Psoas muscle (tissue), 8 donors: Measurements from ENCODE around the gene WDR6. TPM values are rescaled to one million over a fixed set of nuclear protein-coding genes. Genes with fewer than 3 reads are reported as not detected.

Source experiments
- ATAC-seq, 4 donors: fragments of 200-7000 bp; cut with Tn5 transposase; one replicate each; pipeline ENCODE4 v1.9.1; 2020; ENCODE audit warnings: moderate library complexity in 3 of 4, mild to moderate bottlenecking in 2 of 4
- DNase-seq, 2 donors: peaks; one replicate each; pipeline ENCODE4 v3.0.0-alpha.2; 2020
- H3K27ac ChIP-seq: fragments of 200-600 bp; one replicate; pipeline ENCODE4 v1.8.0; 2022
- H3K27me3 ChIP-seq, 3 donors: fragments of 200-600 bp in 1 of 3; one replicate each; pipeline versions ENCODE4 v1.6.1 to v1.8.0; 2013 to 2022; ENCODE audit warnings: low read length in 2 of 3, mild to moderate bottlenecking in 2 of 3, moderate library complexity in 1 of 3; ENCODE audit not compliant: insufficient read depth in 3 of 3
- H3K36me3 ChIP-seq, 2 donors: fragments of 200-600 bp in 1 of 2; one replicate each; pipeline versions ENCODE4 v1.6.1 to v1.8.0; 2013 to 2022; ENCODE audit warnings: low read depth in 1 of 2, mild to moderate bottlenecking in 1 of 2, moderate library complexity in 1 of 2; ENCODE audit not compliant: insufficient read depth in 1 of 2
- H3K4me1 ChIP-seq: fragments of 200-600 bp; one replicate; pipeline ENCODE4 v1.8.0; 2022
- H3K4me3 ChIP-seq: fragments of 200-600 bp; one replicate; pipeline ENCODE4 v1.8.0; 2022; ENCODE audit warnings: mild to moderate bottlenecking
- H3K9me3 ChIP-seq: fragments of 200-600 bp; one replicate; pipeline ENCODE4 v1.8.0; 2022
- WGBS, 3 donors: extraction: QIAGEN DNeasy Blood & Tissue Kit; methylation state at CpG; one replicate each; pipeline versions ENCODE4 v1.1.6 to v1.1.7; 2013; 5-methylcytosine and 5-hydroxymethylcytosine counted together
- intact Hi-C, 2 donors: fragments of 100-400 bp; cut with DNase I; formaldehyde crosslinking; loops; one replicate each; pipeline versions ENCODE4 v1.11.0 to v1.14.2; 2022
- polyA plus RNA-seq, 3 donors: library from polyadenylated mRNA; stranded (reverse); fragments of 200-250 nt; gene quantifications; one replicate each; pipeline ENCODE4 v1.2.3, GENCODE V29; 2013
- total RNA-seq, 4 donors: library from RNA; stranded (reverse); fragmentation: NEBNext Ultra II Directional in 2 of 4; extraction: Animal tissue kit (Norgen Biotek cat#: 25700) in 2 of 4; gene quantifications; one replicate each; pipeline versions ENCODE4 v1.2.1 to v1.2.4, GENCODE V29; 2021 to 2023
- TF ChIP-seq, protein P1 (sequence below): fragments of 200-600 bp; IDR thresholded peaks from one replicate; pipeline ENCODE4 v1.8.0; 2022; ENCODE audit warnings: antibody characterized with exemption
- donor health status: healthy with polysubstance abuse.
- donor health status: DM: no; HTN: no; CAD: no; lungs with moderate emphysema.
- donor health status: Bipolar disorder and iron deficiency.
- donor health status: healthy.
- donor health status: DM: yes; HTN: yes; CAD: no.
- donor health status: DM: no; HTN: no; CAD: no.
- donor health status: DM: no; HTN: no; CAD: no.
- donor health status: DM: yes; HTN: yes; CAD: no.

WDR6 gene
- total and polyA plus RNA-seq, 7 donors, result 30.5 to 65.7 (median 55.1) TPM

DNA sequence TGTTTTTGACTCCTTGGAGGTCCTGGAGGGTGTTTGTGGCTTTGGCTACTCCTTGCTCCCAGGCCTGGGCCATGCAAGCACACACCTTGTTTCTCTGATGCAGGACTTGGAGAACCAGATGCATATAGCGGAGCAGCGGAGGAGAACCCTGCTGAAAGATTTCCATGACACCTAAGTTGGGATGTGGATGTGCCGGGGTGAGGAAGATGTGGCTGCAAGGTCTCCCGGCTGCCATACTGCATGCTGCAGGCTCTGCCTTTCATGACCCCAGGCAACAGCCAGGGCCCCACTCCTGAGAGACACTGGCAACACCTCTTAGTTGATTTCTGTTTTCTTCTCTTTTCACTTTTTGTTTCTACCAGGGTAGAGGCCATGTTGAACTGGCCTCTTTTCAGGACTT is 24.1 kb upstream of the WDR6 start:
- Histone ChIP-seq H3K4me3 (no peak overlapping the region), H3K27me3 (no peaks in the 10 kb centered on the region), H3K27ac (no peak overlapping the region), H3K4me1 (no peaks in the 10 kb centered on the region), H3K36me3 (peaks cover 8 to 88% of the 10 kb centered on the region in 2 donors), H3K9me3 (no peaks in the 10 kb centered on the region)
- ATAC-seq, result no peak
- TF ChIP-seq, protein P1, sequence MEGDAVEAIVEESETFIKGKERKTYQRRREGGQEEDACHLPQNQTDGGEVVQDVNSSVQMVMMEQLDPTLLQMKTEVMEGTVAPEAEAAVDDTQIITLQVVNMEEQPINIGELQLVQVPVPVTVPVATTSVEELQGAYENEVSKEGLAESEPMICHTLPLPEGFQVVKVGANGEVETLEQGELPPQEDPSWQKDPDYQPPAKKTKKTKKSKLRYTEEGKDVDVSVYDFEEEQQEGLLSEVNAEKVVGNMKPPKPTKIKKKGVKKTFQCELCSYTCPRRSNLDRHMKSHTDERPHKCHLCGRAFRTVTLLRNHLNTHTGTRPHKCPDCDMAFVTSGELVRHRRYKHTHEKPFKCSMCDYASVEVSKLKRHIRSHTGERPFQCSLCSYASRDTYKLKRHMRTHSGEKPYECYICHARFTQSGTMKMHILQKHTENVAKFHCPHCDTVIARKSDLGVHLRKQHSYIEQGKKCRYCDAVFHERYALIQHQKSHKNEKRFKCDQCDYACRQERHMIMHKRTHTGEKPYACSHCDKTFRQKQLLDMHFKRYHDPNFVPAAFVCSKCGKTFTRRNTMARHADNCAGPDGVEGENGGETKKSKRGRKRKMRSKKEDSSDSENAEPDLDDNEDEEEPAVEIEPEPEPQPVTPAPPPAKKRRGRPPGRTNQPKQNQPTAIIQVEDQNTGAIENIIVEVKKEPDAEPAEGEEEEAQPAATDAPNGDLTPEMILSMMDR, result no peak
- intact Hi-C loops, result no loop called here
- 89 to 97% (median 95%) methylated on average over 4 of the region's 4 CpGs for WGBS, 3 donors
- no peak for DNase-seq

DNA sequence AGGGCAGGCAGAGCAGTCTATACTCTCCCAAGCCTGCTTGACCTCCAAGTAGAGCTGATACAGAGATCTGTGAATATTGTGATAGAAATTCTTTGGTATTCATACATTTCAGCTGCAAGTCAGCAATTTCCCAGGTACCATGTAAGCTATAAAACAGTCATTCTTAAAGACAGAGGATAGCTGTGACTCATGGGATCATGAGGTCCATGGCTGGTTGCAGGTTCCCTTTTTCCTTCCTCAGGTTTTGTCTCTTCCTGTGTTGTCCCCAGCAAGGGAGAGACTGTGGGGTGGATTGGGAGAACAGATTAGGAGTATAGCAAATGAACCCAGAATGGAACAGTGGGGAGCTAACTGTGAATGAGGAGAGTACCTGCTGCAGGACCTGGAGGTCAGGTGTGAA is 22.5 kb upstream of the WDR6 start:
- TF ChIP-seq, protein P1, result no peak
- peaks cover 4% of the 10 kb centered on the region for H3K4me1 ChIP-seq
- no peak overlapping the region for H3K27ac ChIP-seq
- ATAC-seq (no peak), DNase-seq (no peak)
- intact Hi-C loops, result loop anchor here in 1 of 2 donors (5.0 kb wide), 1 partner anchor 108 kb away; the partner anchor contains the start of gene QRICH1
- H3K9me3 ChIP-seq, result no peaks in the 10 kb centered on the region
- H3K27me3 ChIP-seq, result no peaks in the 10 kb centered on the region
- no peak overlapping the region for H3K4me3 ChIP-seq
- H3K36me3 ChIP-seq, result peaks cover 5 to 74% of the 10 kb centered on the region in 2 donors

DNA sequence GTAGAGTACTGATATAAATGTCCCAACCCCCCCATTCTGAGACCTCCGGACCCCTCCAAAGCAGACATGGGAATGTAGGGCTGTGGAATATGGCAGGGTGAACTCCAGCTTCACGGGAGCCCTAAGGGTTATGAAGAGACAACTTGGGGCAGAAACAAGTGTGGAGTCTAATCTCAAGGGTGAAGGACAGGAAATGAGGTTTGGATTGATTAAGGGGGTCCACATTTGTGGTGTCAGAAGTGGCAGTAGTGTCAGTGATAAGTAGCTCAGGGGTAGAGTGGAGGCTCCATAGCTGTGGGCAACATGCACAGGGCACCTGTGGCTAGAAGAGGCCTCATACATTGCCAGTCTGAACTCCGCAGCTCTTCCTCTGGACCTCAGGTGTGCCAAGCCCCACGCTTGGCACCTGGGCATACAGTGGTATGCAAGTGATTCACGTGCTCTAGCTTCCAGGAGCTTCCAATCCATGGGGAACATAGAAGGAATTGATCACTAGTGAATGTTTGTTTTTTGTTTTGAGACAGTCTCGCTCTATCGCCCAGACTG is 21.3 kb upstream of the WDR6 start:
- intact Hi-C loops, result loop anchor here in 1 of 2 donors (5.0 kb wide), 1 partner anchor 106 kb away; the partner anchor contains the start of gene QRICH1
- peaks cover 0 to 62% of the 10 kb centered on the region in 2 donors for H3K36me3 ChIP-seq
- TF ChIP-seq, protein P1, result no peak
- DNase-seq (no peak), ATAC-seq (no peak)
- no peaks in the 10 kb centered on the region for H3K9me3 ChIP-seq
- H3K27ac ChIP-seq, result no peak overlapping the region
- 84 to 93% (median 88%) methylated on average over 7 of the region's 7 CpGs for WGBS, 3 donors
- H3K4me3 ChIP-seq, result no peak overlapping the region
- H3K27me3 ChIP-seq, result no peaks in the 10 kb centered on the region
- peaks cover 6% of the 10 kb centered on the region for H3K4me1 ChIP-seq

DNA sequence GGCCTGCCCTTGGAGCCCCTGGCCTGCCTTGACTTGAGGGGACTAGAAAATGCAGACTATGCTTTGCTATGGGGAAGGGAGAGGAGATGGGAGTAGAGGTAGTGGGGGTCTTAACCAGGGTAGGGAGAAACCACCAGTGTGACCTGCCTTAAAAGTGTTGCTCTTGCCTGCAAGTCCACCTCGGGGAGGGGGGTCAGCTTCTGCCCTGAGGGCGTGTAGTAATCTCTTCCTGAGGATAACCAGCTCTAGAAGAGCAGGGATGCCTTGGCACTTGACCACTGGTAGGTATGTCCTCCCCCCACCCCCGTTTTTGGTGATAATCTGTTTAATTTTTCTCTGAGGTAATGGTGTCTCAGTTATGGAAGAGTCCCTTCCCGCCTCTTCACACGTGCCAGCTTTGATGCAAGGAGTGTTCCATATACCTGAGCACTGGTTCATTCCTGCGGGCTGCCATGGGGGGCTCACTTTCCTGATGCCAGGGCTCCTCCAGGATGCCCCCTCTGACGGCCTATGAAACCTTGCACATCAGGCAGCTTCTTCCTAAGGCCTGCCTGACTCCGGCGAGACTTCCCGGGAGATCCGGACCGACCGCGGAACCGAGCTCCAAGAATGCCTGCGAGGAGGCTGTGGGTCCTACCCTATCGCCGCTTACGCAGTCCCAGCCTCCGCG is 17.9 kb upstream of the WDR6 start:
- peak overlapping the region; percentile 78 for H3K27ac ChIP-seq
- H3K27me3 ChIP-seq, result no peaks in the 10 kb centered on the region
- intact Hi-C loops, result loop anchor here in 1 of 2 donors (5.0 kb wide), 1 partner anchor 103 kb away; the partner anchor contains the start of gene QRICH1
- no peak for DNase-seq
- 7 to 10% (median 8%) methylated on average over 21 of the region's 21 CpGs for WGBS, 3 donors
- H3K36me3 ChIP-seq, result peaks cover 0 to 28% of the 10 kb centered on the region in 2 donors
- ATAC-seq, result no peak
- peaks cover 25% of the 10 kb centered on the region for H3K4me1 ChIP-seq
- H3K4me3 ChIP-seq, result peak overlapping the region; percentile 94
- no peaks in the 10 kb centered on the region for H3K9me3 ChIP-seq
- TF ChIP-seq, protein P1, result no peak
